H1 (cell line): ENCODE data around the gene ZNF45. TPM values are rescaled to one million over a fixed set of nuclear protein-coding genes. Genes with fewer than 3 reads are reported as not detected.

ENCODE experiments used
- CTCF ChIA-PET: fragments of 300-600 bp; sonication (Branson Sonifier 250); formaldehyde crosslinking; loops from one replicate; lab custom pipeline; 2021; ENCODE audit not compliant: partially characterized antibody; lab: Charles Lee
- POLR2A ChIA-PET: fragments of 300-600 bp; sonication (Branson Sonifier 250); formaldehyde crosslinking; loops from one replicate; lab custom pipeline; 2021; ENCODE audit warnings: inconsistent platforms; ENCODE audit not compliant: partially characterized antibody; lab: Charles Lee
- DNase-seq, 2 experiments: peaks; one replicate each; pipeline versions ENCODE4 v3.0.0 to v3.0.0-alpha.2; 2010 to 2022; ENCODE audit warnings: low spot score in 2 of 2, low read depth in 1 of 2, mixed read lengths in 1 of 2
- FAIRE-seq: peaks from 2 replicates; lab custom pipeline; 2011; peaks lifted over from hg19 to GRCh38; lab: Jason Lieb, UNC
- H2AFZ ChIP-seq: 2 replicates; pipeline ENCODE4 v1.8.1; 2012; ENCODE audit warnings: low read length, inconsistent platforms
- H2AK5ac ChIP-seq: 2 replicates; pipeline ENCODE4 v1.6.1; 2013; ENCODE audit warnings: low read depth, low read length
- H2BK120ac ChIP-seq: replicated peaks from 2 replicates; pipeline ENCODE3; 2013; ENCODE audit warnings: low read depth, low read length, inconsistent platforms
- H2BK12ac ChIP-seq: 2 replicates; pipeline ENCODE4 v1.6.1; 2013; ENCODE audit warnings: low read depth, low read length
- H2BK15ac ChIP-seq: 2 replicates; pipeline ENCODE4 v1.6.1; 2013; ENCODE audit warnings: low read length
- H2BK20ac ChIP-seq: 2 replicates; pipeline ENCODE4 v1.6.1; 2013; ENCODE audit warnings: low read length
- H2BK5ac ChIP-seq: 2 replicates; pipeline ENCODE4 v1.6.1; 2013; ENCODE audit warnings: low read depth, low read length
- H3K14ac ChIP-seq: 2 replicates; pipeline ENCODE4 v1.6.1; 2013; ENCODE audit warnings: inconsistent platforms; ENCODE audit not compliant: insufficient read length
- H3K18ac ChIP-seq: 2 replicates; pipeline ENCODE4 v1.6.1; 2013; ENCODE audit warnings: low read length; ENCODE audit errors: extremely low read depth
- H3K23ac ChIP-seq: 2 replicates; pipeline ENCODE4 v1.6.1; 2013; ENCODE audit warnings: inconsistent platforms; ENCODE audit not compliant: insufficient read length
- H3K23me2 ChIP-seq: 2 replicates; pipeline ENCODE4 v1.6.1; 2013; ENCODE audit warnings: low read depth, low read length
- H3K27ac ChIP-seq: 2 replicates; pipeline ENCODE4 v1.6.1; 2011; ENCODE audit warnings: low read depth, low read length, inconsistent platforms
- H3K27me3 ChIP-seq, 4 experiments: replicated peaks in 1 of 4; 1 replicate in 1 of 4; 2 replicates in 3 of 4; pipeline versions ENCODE4 v1.6.1 to v1.8.1; 2011 to 2013; ENCODE audit warnings: low read length in 3 of 4, mild to moderate bottlenecking in 3 of 4, inconsistent platforms in 2 of 4, mixed read lengths in 2 of 4, moderate library complexity in 1 of 4; ENCODE audit not compliant: control insufficient read depth in 3 of 4, insufficient read depth in 3 of 4; ENCODE audit errors: extremely low read depth in 1 of 4
- H3K36me3 ChIP-seq, 4 experiments: 2 replicates each; pipeline versions ENCODE4 v1.6.1 to v1.8.1; 2011 to 2013; ENCODE audit warnings: mild to moderate bottlenecking in 4 of 4, low read length in 3 of 4, moderate library complexity in 2 of 4, control low read depth in 1 of 4, inconsistent platforms in 1 of 4; ENCODE audit not compliant: insufficient read depth in 4 of 4, control insufficient read depth in 2 of 4
- H3K4ac ChIP-seq: replicated peaks from 2 replicates; pipeline ENCODE3; 2013; ENCODE audit warnings: low read length, low read depth, mixed read lengths, inconsistent platforms; ENCODE audit not compliant: insufficient read length
- H3K4me1 ChIP-seq, 4 experiments: replicated peaks in 1 of 4; 1 replicate in 1 of 4; 2 replicates in 3 of 4; pipeline versions ENCODE4 v1.6.1 to v1.8.1; 2011 to 2013; ENCODE audit warnings: low read length in 3 of 4, inconsistent platforms in 2 of 4, mixed read lengths in 1 of 4; ENCODE audit not compliant: insufficient read depth in 4 of 4, control insufficient read depth in 3 of 4
- H3K4me2 ChIP-seq, 2 experiments: 2 replicates each; pipeline versions ENCODE4 v1.6.1 to v1.8.1; 2011 to 2013; ENCODE audit warnings: low read depth in 2 of 2, low read length in 2 of 2, control low read depth in 1 of 2, inconsistent platforms in 1 of 2, mild to moderate bottlenecking in 1 of 2; ENCODE audit not compliant: insufficient read depth in 1 of 2
- H3K4me3 ChIP-seq, 4 experiments: fragments of 200-600, 300-600 bp in 1 of 4; sonication (generic), shearing (Covaris generic), sonication (Bioruptor Twin) in 1 of 4; 2 replicates each; pipeline versions ENCODE4 v1.5.1 to v1.8.1; 2011 to 2016; ENCODE audit warnings: low read length in 4 of 4, low read depth in 3 of 4, control low read depth in 2 of 4, inconsistent platforms in 2 of 4, mild to moderate bottlenecking in 2 of 4, mixed read lengths in 1 of 4, moderate library complexity in 1 of 4; ENCODE audit not compliant: insufficient read depth in 2 of 4; ENCODE audit errors: extremely low read depth in 1 of 4
- H3K56ac ChIP-seq: replicated peaks from 2 replicates; pipeline ENCODE3; 2013; ENCODE audit warnings: low read depth, mild to moderate bottlenecking, mixed read lengths, low read length, inconsistent platforms; ENCODE audit not compliant: insufficient read length
- H3K79me1 ChIP-seq: 2 replicates; pipeline ENCODE4 v1.6.1; 2013; ENCODE audit warnings: low read depth, low read length, control low read depth
- H3K79me2 ChIP-seq, 2 experiments: 2 replicates each; pipeline versions ENCODE4 v1.6.1 to v1.8.1; 2012 to 2013; ENCODE audit warnings: low read length in 2 of 2, mild to moderate bottlenecking in 2 of 2, inconsistent platforms in 1 of 2; ENCODE audit not compliant: insufficient read depth in 2 of 2, control insufficient read depth in 1 of 2
- H3K9ac ChIP-seq, 4 experiments: replicated peaks in 1 of 4; 1 replicate in 1 of 4; 2 replicates in 3 of 4; pipeline versions ENCODE4 v1.6.1 to v1.8.1; 2011 to 2013; ENCODE audit warnings: low read depth in 3 of 4, low read length in 3 of 4, control low read depth in 2 of 4, mild to moderate bottlenecking in 2 of 4, moderate library complexity in 2 of 4, inconsistent platforms in 1 of 4; ENCODE audit errors: extremely low read depth in 1 of 4
- H3K9me3 ChIP-seq, 2 experiments: 2 replicates each; pipeline versions ENCODE4 v1.6.1 to v1.8.1; 2012 to 2013; ENCODE audit warnings: mild to moderate bottlenecking in 2 of 2, moderate library complexity in 2 of 2, control low read depth in 1 of 2, inconsistent platforms in 1 of 2, low read depth in 1 of 2, low read length in 1 of 2, mixed read lengths in 1 of 2; ENCODE audit not compliant: insufficient read depth in 2 of 2
- H4K20me1 ChIP-seq, 2 experiments: replicated peaks in 1 of 2; 2 replicates each; pipeline versions ENCODE3 to v1.8.1; 2011 to 2013; ENCODE audit warnings: inconsistent platforms in 2 of 2, low read length in 2 of 2, mild to moderate bottlenecking in 1 of 2; ENCODE audit not compliant: insufficient read depth in 2 of 2, control insufficient read depth in 1 of 2
- H4K5ac ChIP-seq: 2 replicates; pipeline ENCODE4 v1.6.1; 2013; ENCODE audit warnings: low read length, low read depth, mixed read lengths, inconsistent platforms; ENCODE audit not compliant: insufficient read length
- H4K8ac ChIP-seq: 2 replicates; pipeline ENCODE4 v1.8.0; 2013; ENCODE audit warnings: mild to moderate bottlenecking, moderate library complexity, low read length, inconsistent platforms; ENCODE audit not compliant: insufficient read depth; ENCODE audit errors: extremely low read depth
- H4K91ac ChIP-seq: replicated peaks from 2 replicates; pipeline ENCODE3; 2013; ENCODE audit warnings: low read length, mixed read lengths, inconsistent platforms; ENCODE audit not compliant: insufficient read length
- CEBPB ChIP-seq: IDR thresholded peaks from 2 replicates; pipeline ENCODE4 v1.6.1; 2012; ENCODE audit warnings: low read depth, low read length
- EGR1 ChIP-seq: IDR thresholded peaks from 2 replicates; pipeline ENCODE4 v1.6.1; 2011; ENCODE audit warnings: low read depth, low read length, borderline replicate concordance
- EZH2 ChIP-seq: fragments of 200-600 bp; sonication (generic); IDR thresholded peaks from 2 replicates; pipeline ENCODE4 v1.7.1; 2012; ENCODE audit warnings: low read depth, mild to moderate bottlenecking, moderate library complexity, low read length, inconsistent platforms; ENCODE audit not compliant: severe bottlenecking
- NRF1 ChIP-seq: IDR thresholded peaks from 2 replicates; pipeline ENCODE4 v1.6.1; 2011; ENCODE audit warnings: mild to moderate bottlenecking, low read depth, low read length, improper control_type of control experiment
- POLR2AphosphoS5 ChIP-seq: IDR thresholded peaks from 2 replicates; pipeline ENCODE4 v1.6.1; 2011; ENCODE audit warnings: low read depth, low read length
- POU5F1 ChIP-seq: IDR thresholded peaks from 2 replicates; pipeline ENCODE4 v1.6.1; 2011; ENCODE audit warnings: low read depth, mild to moderate bottlenecking, low read length, moderate library complexity
- RAD21 ChIP-seq, 2 experiments: IDR thresholded peaks in 1 of 2; conservative IDR thresholded peaks in 1 of 2; 2 replicates each; pipeline ENCODE4 v1.6.1; 2011; ENCODE audit warnings: low read depth in 2 of 2, low read length in 2 of 2, improper control_type of control experiment in 1 of 2, inconsistent platforms in 1 of 2, mild to moderate bottlenecking in 1 of 2, moderate library complexity in 1 of 2
- RBBP5 ChIP-seq: IDR thresholded peaks from 2 replicates; pipeline ENCODE4 v1.7.1; 2012; ENCODE audit warnings: low read depth, mild to moderate bottlenecking, inconsistent platforms, low read length, moderate library complexity, borderline replicate concordance
- SIN3A ChIP-seq, 2 experiments: IDR thresholded peaks in 1 of 2; conservative IDR thresholded peaks in 1 of 2; 2 replicates each; pipeline ENCODE4 v1.6.1; 2011 to 2012; ENCODE audit warnings: low read length in 2 of 2, improper control_type of control experiment in 1 of 2, low read depth in 1 of 2, mild to moderate bottlenecking in 1 of 2
- TEAD4 ChIP-seq: IDR thresholded peaks from 2 replicates; pipeline ENCODE4 v1.6.1; 2012; ENCODE audit warnings: low read depth, low read length, inconsistent platforms, mixed read lengths
- ZNF274 ChIP-seq: IDR thresholded peaks from 2 replicates; pipeline ENCODE4 v1.7.0; 2012; ENCODE audit warnings: low read length, borderline replicate concordance; ENCODE audit errors: extremely low read depth
- WGBS, 2 experiments: shearing (Covaris generic) in 1 of 2; methylation state at CpG; one replicate each; pipeline versions ENCODE4 v1.1.6 to v1.1.7; 2013 to 2015; ENCODE audit warnings: low lambda C conversion rate in 2 of 2, mixed read lengths in 2 of 2, inconsistent platforms in 1 of 2, low coverage in 1 of 2, missing lambda C conversion rate in 1 of 2; ENCODE audit not compliant: insufficient replicate concordance in 2 of 2, insufficient coverage in 1 of 2, insufficient read length in 1 of 2; ENCODE audit errors: extremely low coverage in 1 of 2, missing lambda C conversion rate in 1 of 2; 5-methylcytosine and 5-hydroxymethylcytosine counted together
- polyA plus RNA-seq, 7 experiments: library from polyadenylated mRNA; depleted of rRNA in 3 of 7; stranded (reverse) in 5 of 7; unstranded in 2 of 7; fragments of >200 nt in 5 of 7; fragments of 200-250 nt in 2 of 7; gene quantifications; 1 replicate in 5 of 7; 2 replicates in 1 of 7; 4 replicates in 1 of 7; pipeline versions ENCODE4 v1.2.1 to v1.2.3, GENCODE V29; 2011 to 2013; ENCODE audit warnings: missing spikeins in 2 of 7, mixed read lengths in 2 of 7
- total RNA-seq: library from RNA; stranded (reverse); fragmentation: NEBNext Ultra II Directional; extraction: Animal tissue kit (Norgen Biotek cat#: 25700); gene quantifications from 2 replicates; pipeline ENCODE4 v1.2.1, GENCODE V29; 2021
- TF ChIP-seq, protein P1 (sequence below): IDR thresholded peaks from 2 replicates; pipeline ENCODE4 v1.6.1; 2012; ENCODE audit warnings: inconsistent platforms
- TF ChIP-seq, protein P2 (sequence below): IDR thresholded peaks from 2 replicates; pipeline ENCODE4 v1.6.1; 2011; ENCODE audit warnings: low read length, improper control_type of control experiment

The ZNF45 gene
- total and polyA plus RNA-seq, 2 of the 8 experiments (the other 6 are each of a cell fraction or from before 2014, with no cell fraction given): 4.6 to 16.2 TPM

DNA sequence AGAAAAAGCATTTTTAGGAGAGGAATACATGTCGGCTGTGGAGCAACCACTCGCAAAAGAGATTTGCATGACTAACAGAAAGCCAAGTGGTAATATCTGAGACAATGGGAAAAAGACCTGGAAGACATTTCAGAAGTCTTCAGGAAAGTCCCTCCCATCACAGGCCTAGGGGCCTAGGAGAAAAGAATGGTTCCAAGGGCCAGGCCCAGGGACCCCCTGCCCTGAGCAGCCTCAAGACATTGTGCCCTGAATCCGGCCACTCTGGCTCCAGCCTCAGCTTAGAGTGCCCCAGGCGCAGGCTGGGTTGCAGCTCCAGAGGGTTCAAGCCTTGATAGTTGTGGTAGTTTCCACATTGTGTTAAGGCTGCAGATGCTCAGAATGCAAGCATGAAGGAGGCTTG, 25.3 kb upstream of the ZNF45 start:
- Histone ChIP-seq H2BK12ac (no peak overlapping the region), H3K23me2 (no peaks in the 10 kb centered on the region), H2BK20ac (no peak overlapping the region), H3K56ac (no peak overlapping the region), H3K4me3 (no peak overlapping the region), H3K23ac (no peak overlapping the region), H4K5ac (no peak overlapping the region), H4K8ac (no peak overlapping the region), H2BK15ac (no peak overlapping the region), H3K9ac (no peak overlapping the region), H2BK120ac (no peak overlapping the region), H3K36me3 (peaks cover 5 to 31% (median 18%) of the 10 kb centered on the region in 4 experiments; a peak in 6 of 8 replicates), H3K18ac (no peak overlapping the region), H3K14ac (no peak overlapping the region), H3K27me3 (no peaks in the 10 kb centered on the region), H2BK5ac (no peak overlapping the region), H3K4me1 (no peaks in the 10 kb centered on the region), H2AFZ (no peak overlapping the region), H2AK5ac (no peak overlapping the region), H3K4me2 (no peak overlapping the region), H3K9me3 (peaks cover 51 to 58% of the 10 kb centered on the region in 2 experiments), H3K27ac (no peak overlapping the region), H3K79me1 (no peaks in the 10 kb centered on the region), H4K20me1 (no peaks in the 10 kb centered on the region), H4K91ac (no peak overlapping the region), H3K79me2 (no peaks in the 10 kb centered on the region), H3K4ac (no peak overlapping the region)
- FAIRE-seq (no peak), DNase-seq (no peak)
- POLR2A ChIA-PET: no interaction called here
- CTCF ChIA-PET: no interaction called here
- 60% methylated on average over 4 of the region's 4 CpGs; no CpG with 5 or more reads in 1 of the 2 experiments for WGBS, 2 experiments
- TF ChIP-seq ZNF274: no peak
- no peak for TF ChIP-seq CEBPB
- no peak for TF ChIP-seq EGR1
- TF ChIP-seq TEAD4: no peak
- no peak for TF ChIP-seq NRF1
- no peak for TF ChIP-seq RAD21 (IDR thresholded peaks at IDR 0.05 in 1 of 2, conservative IDR thresholded peaks at IDR 0.05 in 1 of 2; ENCODE audit: low read depth in 2 of 2, low read length in 2 of 2)
- no peak for TF ChIP-seq EZH2
- TF ChIP-seq, protein P1, sequence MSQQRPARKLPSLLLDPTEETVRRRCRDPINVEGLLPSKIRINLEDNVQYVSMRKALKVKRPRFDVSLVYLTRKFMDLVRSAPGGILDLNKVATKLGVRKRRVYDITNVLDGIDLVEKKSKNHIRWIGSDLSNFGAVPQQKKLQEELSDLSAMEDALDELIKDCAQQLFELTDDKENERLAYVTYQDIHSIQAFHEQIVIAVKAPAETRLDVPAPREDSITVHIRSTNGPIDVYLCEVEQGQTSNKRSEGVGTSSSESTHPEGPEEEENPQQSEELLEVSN: no peak
- no peak for TF ChIP-seq RBBP5
- no peak for TF ChIP-seq SIN3A (conservative IDR thresholded peaks at IDR 0.05 in 1 of 2, IDR thresholded peaks at IDR 0.05 in 1 of 2; ENCODE audit: low read depth in 1 of 2, low read length in 2 of 2)
- TF ChIP-seq POU5F1: no peak
- TF ChIP-seq, protein P2, sequence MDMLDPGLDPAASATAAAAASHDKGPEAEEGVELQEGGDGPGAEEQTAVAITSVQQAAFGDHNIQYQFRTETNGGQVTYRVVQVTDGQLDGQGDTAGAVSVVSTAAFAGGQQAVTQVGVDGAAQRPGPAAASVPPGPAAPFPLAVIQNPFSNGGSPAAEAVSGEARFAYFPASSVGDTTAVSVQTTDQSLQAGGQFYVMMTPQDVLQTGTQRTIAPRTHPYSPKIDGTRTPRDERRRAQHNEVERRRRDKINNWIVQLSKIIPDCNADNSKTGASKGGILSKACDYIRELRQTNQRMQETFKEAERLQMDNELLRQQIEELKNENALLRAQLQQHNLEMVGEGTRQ: no peak
- TF ChIP-seq POLR2AphosphoS5: no peak
